Measurements from ENCODE around the gene GNAT1.

DNA sequence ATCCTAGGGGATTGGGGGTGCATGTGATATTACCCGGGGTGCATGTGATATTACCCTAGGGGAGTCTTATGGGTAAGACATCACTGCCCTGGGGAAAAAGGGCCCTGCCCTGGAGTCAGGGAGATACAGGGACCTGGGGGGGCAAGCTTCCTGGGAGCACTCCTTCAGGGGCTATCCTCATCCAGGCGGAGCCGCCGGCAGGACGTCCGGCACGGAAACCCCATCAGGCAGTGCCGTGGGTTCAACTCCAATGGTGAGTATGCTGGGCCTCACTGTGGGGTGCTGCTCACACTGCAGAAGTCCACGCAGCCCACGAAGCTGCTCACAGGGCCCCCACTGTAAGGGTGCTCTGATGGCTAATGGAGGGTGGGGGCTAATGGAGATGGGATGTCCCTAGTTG lies 5.3 kb upstream of the GNAT1 start:
- TF ChIP-seq, protein P1, sequence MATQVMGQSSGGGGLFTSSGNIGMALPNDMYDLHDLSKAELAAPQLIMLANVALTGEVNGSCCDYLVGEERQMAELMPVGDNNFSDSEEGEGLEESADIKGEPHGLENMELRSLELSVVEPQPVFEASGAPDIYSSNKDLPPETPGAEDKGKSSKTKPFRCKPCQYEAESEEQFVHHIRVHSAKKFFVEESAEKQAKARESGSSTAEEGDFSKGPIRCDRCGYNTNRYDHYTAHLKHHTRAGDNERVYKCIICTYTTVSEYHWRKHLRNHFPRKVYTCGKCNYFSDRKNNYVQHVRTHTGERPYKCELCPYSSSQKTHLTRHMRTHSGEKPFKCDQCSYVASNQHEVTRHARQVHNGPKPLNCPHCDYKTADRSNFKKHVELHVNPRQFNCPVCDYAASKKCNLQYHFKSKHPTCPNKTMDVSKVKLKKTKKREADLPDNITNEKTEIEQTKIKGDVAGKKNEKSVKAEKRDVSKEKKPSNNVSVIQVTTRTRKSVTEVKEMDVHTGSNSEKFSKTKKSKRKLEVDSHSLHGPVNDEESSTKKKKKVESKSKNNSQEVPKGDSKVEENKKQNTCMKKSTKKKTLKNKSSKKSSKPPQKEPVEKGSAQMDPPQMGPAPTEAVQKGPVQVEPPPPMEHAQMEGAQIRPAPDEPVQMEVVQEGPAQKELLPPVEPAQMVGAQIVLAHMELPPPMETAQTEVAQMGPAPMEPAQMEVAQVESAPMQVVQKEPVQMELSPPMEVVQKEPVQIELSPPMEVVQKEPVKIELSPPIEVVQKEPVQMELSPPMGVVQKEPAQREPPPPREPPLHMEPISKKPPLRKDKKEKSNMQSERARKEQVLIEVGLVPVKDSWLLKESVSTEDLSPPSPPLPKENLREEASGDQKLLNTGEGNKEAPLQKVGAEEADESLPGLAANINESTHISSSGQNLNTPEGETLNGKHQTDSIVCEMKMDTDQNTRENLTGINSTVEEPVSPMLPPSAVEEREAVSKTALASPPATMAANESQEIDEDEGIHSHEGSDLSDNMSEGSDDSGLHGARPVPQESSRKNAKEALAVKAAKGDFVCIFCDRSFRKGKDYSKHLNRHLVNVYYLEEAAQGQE (IDR thresholded peaks at IDR 0.05; ENCODE audit: insufficient read depth in 1 of 2, low read depth in 2 of 2, low read length in 2 of 2): no peak
- TF ChIP-seq SIN3A (IDR thresholded peaks at IDR 0.05; ENCODE audit: borderline replicate concordance, insufficient read depth, low read length): no peak
- TF ChIP-seq POLR2AphosphoS5 (IDR thresholded peaks at IDR 0.05; ENCODE audit: low read depth, low read length): no peak
- TF ChIP-seq TAF1 (IDR thresholded peaks at IDR 0.05; ENCODE audit: borderline replicate concordance, insufficient read depth, low read length): no peak
